ENCODE results near the gene KLHL8.

DNA sequence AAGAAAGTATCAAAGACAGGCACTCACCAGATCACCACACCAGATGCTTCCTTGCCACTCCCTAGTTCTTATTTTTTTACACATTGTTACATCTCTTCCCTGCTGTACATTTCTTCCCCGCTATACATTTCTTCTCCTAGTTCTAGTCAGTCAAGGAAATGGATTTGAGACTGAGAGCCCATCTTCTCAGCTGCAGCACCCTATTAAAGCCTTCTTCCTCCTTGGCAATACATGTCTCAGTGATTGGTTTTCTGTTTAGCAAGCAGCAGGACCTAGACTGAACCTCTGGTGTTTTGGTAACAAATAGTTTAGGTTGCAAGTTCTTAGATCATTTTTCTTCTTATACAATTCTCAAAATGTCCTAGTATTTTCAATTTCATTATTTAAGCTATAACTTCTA lies 35.3 kb upstream of the KLHL8 start:
- TF ChIP-seq CTCF (optimal IDR thresholded peaks at IDR 0.05 in 1 of 3, IDR thresholded peaks at IDR 0.05 in 1 of 3, conservative IDR thresholded peaks at IDR 0.05 in 1 of 3; ENCODE audit: extremely low read depth in 1 of 3, insufficient read depth in 2 of 3, low read length in 3 of 3) (no peak), EZH2 (IDR thresholded peaks at IDR 0.05; ENCODE audit: low read length) (no peak)

Measured in keratinocyte (primary cell).